Body of pancreas (tissue), 4 donors: Measurements from ENCODE around the gene GARNL3. TPM values are rescaled to one million over a fixed set of nuclear protein-coding genes. Genes with fewer than 3 reads are reported as not detected.
A peak's percentile ranks its signal among the peaks of the same experiment; 100 is the strongest.

ENCODE experiments used
- ATAC-seq: fragments of 150-250 bp; one replicate; pipeline ENCODE4 v1.9.1; 2016
- DNase-seq, 4 donors: peaks; one replicate each; pipeline ENCODE4 v3.0.0-alpha.2; 2019
- H3K27ac ChIP-seq, 4 donors: fragments of 200-600 bp; sonication (generic); 1 replicate in 3 of 4; 2 replicates in 1 of 4; pipeline versions ENCODE4 v1.5.1 to v1.6.1; 2016 to 2019; ENCODE audit warnings: mild to moderate bottlenecking in 1 of 4, mixed read lengths in 1 of 4, moderate library complexity in 1 of 4
- H3K27me3 ChIP-seq, 2 donors: fragments of 200-600 bp; sonication (generic); one replicate each; pipeline ENCODE4 v1.6.0; 2016; ENCODE audit warnings: mild to moderate bottlenecking in 1 of 2
- H3K36me3 ChIP-seq, 2 donors: fragments of 200-600 bp; sonication (generic); replicated peaks in 1 of 2; 2 replicates each; pipeline ENCODE4 v1.5.1; 2016; ENCODE audit warnings: low read depth in 2 of 2; ENCODE audit not compliant: insufficient read depth in 1 of 2
- H3K4me1 ChIP-seq: fragments of 200-600 bp; sonication (generic); one replicate; pipeline ENCODE4 v1.6.0; 2016
- H3K4me3 ChIP-seq, 2 donors: fragments of 200-600 bp; sonication (generic); 1 replicate in 1 of 2; 2 replicates in 1 of 2; pipeline ENCODE4 v1.5.1; 2016 to 2019
- H3K9me3 ChIP-seq, 3 donors: fragments of 200-600 bp; sonication (generic); 1 replicate in 2 of 3; 2 replicates in 1 of 3; pipeline ENCODE4 v1.5.1; 2016
- POLR2A ChIP-seq, 3 donors: fragments of 450-650 bp; IDR thresholded peaks; one replicate each; pipeline ENCODE4 v1.6.1; 2016; ENCODE audit warnings: antibody characterized with exemption in 3 of 3, mild to moderate bottlenecking in 2 of 3
- WGBS, 2 donors: methylation state at CpG; one replicate each; pipeline ENCODE4 v1.1.5; 2017; 5-methylcytosine and 5-hydroxymethylcytosine counted together
- intact Hi-C: fragments of 100-400 bp; cut with DNase I; formaldehyde crosslinking; loops from one replicate; pipeline ENCODE4 v1.15.1; 2023
- total RNA-seq, 2 donors: library from RNA; depleted of rRNA; stranded (reverse); fragments of >200 nt; gene quantifications; one replicate each; pipeline ENCODE4 v1.1.0, GENCODE V29; 2016
- TF ChIP-seq, protein P1 (sequence below), 7 experiments: fragments of 450-650 bp in 4 of 7; fragments of 200-600 bp in 3 of 7; sonication (generic) in 3 of 7; IDR thresholded peaks; one replicate each; pipeline ENCODE4 v1.5.1; 2016 to 2019; ENCODE audit warnings: antibody characterized with exemption in 7 of 7

GARNL3 gene
- total RNA-seq, 2 donors from 2014 or later = 5.9 to 23.6 TPM

DNA sequence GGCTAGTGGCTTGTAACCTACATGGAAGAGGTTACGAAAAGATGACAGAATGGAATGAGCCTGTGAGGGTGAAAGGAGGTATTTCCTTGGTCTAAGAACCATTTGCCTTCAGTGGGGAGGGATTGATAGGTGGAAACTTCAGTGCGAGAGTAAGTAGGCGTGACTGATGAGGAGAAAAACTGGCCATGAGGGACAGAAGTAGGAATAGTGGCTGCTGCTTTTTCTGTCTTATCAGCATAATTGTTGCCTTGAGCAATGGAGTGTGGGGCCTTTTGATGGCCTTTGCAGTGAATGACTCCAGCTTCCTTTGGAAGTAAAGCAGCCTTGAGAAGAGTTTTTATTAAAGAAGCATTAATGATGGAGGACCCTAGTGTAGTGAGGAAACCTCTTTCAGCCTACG lies 150.6 kb downstream of the GARNL3 start:
- Histone ChIP-seq H3K4me1 (no peaks in the 10 kb centered on the region), H3K4me3 (no peak overlapping the region), H3K27me3 (no peaks in the 10 kb centered on the region), H3K9me3 (no peaks in the 10 kb centered on the region), H3K36me3 (no peaks in the 10 kb centered on the region), H3K27ac (no peak overlapping the region)
- 89 to 97% methylated on average over 4 of the region's 4 CpGs for WGBS, 2 donors
- ATAC-seq (no peak), DNase-seq (no peak)
- TF ChIP-seq POLR2A (IDR thresholded peaks at IDR 0.05) = no peak
- TF ChIP-seq, protein P1, sequence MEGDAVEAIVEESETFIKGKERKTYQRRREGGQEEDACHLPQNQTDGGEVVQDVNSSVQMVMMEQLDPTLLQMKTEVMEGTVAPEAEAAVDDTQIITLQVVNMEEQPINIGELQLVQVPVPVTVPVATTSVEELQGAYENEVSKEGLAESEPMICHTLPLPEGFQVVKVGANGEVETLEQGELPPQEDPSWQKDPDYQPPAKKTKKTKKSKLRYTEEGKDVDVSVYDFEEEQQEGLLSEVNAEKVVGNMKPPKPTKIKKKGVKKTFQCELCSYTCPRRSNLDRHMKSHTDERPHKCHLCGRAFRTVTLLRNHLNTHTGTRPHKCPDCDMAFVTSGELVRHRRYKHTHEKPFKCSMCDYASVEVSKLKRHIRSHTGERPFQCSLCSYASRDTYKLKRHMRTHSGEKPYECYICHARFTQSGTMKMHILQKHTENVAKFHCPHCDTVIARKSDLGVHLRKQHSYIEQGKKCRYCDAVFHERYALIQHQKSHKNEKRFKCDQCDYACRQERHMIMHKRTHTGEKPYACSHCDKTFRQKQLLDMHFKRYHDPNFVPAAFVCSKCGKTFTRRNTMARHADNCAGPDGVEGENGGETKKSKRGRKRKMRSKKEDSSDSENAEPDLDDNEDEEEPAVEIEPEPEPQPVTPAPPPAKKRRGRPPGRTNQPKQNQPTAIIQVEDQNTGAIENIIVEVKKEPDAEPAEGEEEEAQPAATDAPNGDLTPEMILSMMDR (IDR thresholded peaks at IDR 0.05) = no peak
- intact Hi-C loops = no loop called here

- ATAC-seq = no peak
- Histone ChIP-seq H3K4me1 (no peaks in the 10 kb centered on the region), H3K9me3 (no peaks in the 10 kb centered on the region), H3K36me3 (no peaks in the 10 kb centered on the region), H3K27me3 (no peaks in the 10 kb centered on the region), H3K4me3 (no peak overlapping the region), H3K27ac (no peak overlapping the region)
- 64 to 94% methylated on average over 1 of the region's 1 CpG for WGBS, 2 donors
- intact Hi-C loops = no loop called here
- no peak for TF ChIP-seq POLR2A (IDR thresholded peaks at IDR 0.05)
- TF ChIP-seq, protein P1 (IDR thresholded peaks at IDR 0.05) = no peak
- DNase-seq = no peak
These were observed 151.1 kb downstream of the GARNL3 start for GRCh38 chr9:127415657-127416056.

- no peak for ATAC-seq
- H3K9me3 ChIP-seq = no peaks in the 10 kb centered on the region
- H3K4me3 ChIP-seq = no peak overlapping the region
- peaks cover 14% of the 10 kb centered on the region for H3K4me1 ChIP-seq
- WGBS, 2 donors = 81 to 87% methylated on average over 15 of the region's 15 CpGs
- TF ChIP-seq, protein P1 (IDR thresholded peaks at IDR 0.05) = no peak
- TF ChIP-seq POLR2A (IDR thresholded peaks at IDR 0.05) = no peak
- H3K27me3 ChIP-seq = no peaks in the 10 kb centered on the region
- no peaks in the 10 kb centered on the region for H3K36me3 ChIP-seq
- DNase-seq = no peak
- intact Hi-C loops = no loop called here
- H3K27ac ChIP-seq = no peak overlapping the region
These were observed 152.8 kb downstream of the GARNL3 start for GRCh38 chr9:127417131-127418036.

- Histone ChIP-seq H3K27me3 (no peaks in the 10 kb centered on the region), H3K9me3 (no peaks in the 10 kb centered on the region), H3K4me3 (no peak overlapping the region), H3K36me3 (no peaks in the 10 kb centered on the region), H3K4me1 (peaks cover 20% of the 10 kb centered on the region), H3K27ac (no peak overlapping the region)
- no peak for TF ChIP-seq POLR2A (IDR thresholded peaks at IDR 0.05)
- TF ChIP-seq, protein P1 (IDR thresholded peaks at IDR 0.05) = peak in 2 of 7 experiments; percentile 11 to 17
- DNase-seq (peak in 1 of 4 donors; percentile 30), ATAC-seq (peak; percentile 34)
- 67 to 100% methylated on average over 1 to 12 of the region's 12 CpGs for WGBS, 2 donors
- intact Hi-C loops = no loop called here
These were observed 153.5 kb downstream of the GARNL3 start for GRCh38 chr9:127418037-127418471.
